ENCODE data around the gene PIGS.

PIGS gene

DNA sequence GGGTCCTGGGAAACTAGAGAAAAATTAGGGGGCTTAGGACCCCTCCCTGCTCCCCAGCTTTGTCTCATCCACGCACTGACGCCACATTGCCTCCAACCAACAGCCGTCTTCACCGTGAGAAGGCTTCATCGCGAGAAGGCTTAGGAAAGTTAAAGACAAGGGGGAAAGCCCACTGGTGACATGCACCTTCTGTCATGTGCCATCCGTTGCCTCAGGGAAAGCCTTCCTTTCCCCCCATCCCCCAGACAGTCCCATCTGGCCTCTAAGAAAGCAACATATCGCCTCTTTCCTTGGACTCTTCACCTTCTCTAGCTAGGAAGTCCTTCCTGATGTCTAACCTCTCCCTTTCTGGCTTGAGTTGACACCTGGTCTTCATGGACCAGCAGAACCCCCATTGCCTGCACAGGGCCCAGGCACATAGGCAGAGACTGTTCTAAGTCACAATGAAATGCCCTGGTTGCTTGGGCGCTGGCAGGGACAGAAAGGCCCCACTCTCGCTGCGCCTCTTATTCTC is 63.1 kb downstream of the PIGS start:
- Histone ChIP-seq H3K4me3 (replicated peaks; ENCODE audit: insufficient read depth, low read length) (no peak overlapping the region), H3K27ac (replicated peaks) (no peak overlapping the region), H3K27me3 (ENCODE audit: insufficient read depth, poor library complexity, severe bottlenecking) (peaks cover 3% of the 10 kb centered on the region)
- DNase-seq (ENCODE audit: low read depth in 1 of 2, low spot score in 1 of 2) = no peak
- no peak for TF ChIP-seq POLR2AphosphoS5 (IDR thresholded peaks at IDR 0.05; ENCODE audit: low read depth)
- TF ChIP-seq, protein P1, sequence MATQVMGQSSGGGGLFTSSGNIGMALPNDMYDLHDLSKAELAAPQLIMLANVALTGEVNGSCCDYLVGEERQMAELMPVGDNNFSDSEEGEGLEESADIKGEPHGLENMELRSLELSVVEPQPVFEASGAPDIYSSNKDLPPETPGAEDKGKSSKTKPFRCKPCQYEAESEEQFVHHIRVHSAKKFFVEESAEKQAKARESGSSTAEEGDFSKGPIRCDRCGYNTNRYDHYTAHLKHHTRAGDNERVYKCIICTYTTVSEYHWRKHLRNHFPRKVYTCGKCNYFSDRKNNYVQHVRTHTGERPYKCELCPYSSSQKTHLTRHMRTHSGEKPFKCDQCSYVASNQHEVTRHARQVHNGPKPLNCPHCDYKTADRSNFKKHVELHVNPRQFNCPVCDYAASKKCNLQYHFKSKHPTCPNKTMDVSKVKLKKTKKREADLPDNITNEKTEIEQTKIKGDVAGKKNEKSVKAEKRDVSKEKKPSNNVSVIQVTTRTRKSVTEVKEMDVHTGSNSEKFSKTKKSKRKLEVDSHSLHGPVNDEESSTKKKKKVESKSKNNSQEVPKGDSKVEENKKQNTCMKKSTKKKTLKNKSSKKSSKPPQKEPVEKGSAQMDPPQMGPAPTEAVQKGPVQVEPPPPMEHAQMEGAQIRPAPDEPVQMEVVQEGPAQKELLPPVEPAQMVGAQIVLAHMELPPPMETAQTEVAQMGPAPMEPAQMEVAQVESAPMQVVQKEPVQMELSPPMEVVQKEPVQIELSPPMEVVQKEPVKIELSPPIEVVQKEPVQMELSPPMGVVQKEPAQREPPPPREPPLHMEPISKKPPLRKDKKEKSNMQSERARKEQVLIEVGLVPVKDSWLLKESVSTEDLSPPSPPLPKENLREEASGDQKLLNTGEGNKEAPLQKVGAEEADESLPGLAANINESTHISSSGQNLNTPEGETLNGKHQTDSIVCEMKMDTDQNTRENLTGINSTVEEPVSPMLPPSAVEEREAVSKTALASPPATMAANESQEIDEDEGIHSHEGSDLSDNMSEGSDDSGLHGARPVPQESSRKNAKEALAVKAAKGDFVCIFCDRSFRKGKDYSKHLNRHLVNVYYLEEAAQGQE (IDR thresholded peaks at IDR 0.05; ENCODE audit: insufficient replicate concordance, low read depth) = no peak
- no peak for TF ChIP-seq SPI1 (IDR thresholded peaks at IDR 0.05; ENCODE audit: borderline replicate concordance, low read depth)
- TF ChIP-seq, protein P2, sequence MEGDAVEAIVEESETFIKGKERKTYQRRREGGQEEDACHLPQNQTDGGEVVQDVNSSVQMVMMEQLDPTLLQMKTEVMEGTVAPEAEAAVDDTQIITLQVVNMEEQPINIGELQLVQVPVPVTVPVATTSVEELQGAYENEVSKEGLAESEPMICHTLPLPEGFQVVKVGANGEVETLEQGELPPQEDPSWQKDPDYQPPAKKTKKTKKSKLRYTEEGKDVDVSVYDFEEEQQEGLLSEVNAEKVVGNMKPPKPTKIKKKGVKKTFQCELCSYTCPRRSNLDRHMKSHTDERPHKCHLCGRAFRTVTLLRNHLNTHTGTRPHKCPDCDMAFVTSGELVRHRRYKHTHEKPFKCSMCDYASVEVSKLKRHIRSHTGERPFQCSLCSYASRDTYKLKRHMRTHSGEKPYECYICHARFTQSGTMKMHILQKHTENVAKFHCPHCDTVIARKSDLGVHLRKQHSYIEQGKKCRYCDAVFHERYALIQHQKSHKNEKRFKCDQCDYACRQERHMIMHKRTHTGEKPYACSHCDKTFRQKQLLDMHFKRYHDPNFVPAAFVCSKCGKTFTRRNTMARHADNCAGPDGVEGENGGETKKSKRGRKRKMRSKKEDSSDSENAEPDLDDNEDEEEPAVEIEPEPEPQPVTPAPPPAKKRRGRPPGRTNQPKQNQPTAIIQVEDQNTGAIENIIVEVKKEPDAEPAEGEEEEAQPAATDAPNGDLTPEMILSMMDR (IDR thresholded peaks at IDR 0.05; ENCODE audit: insufficient read depth, low read length) = no peak
- no peak for TF ChIP-seq GABPA (IDR thresholded peaks at IDR 0.05; ENCODE audit: low read depth)

DNA sequence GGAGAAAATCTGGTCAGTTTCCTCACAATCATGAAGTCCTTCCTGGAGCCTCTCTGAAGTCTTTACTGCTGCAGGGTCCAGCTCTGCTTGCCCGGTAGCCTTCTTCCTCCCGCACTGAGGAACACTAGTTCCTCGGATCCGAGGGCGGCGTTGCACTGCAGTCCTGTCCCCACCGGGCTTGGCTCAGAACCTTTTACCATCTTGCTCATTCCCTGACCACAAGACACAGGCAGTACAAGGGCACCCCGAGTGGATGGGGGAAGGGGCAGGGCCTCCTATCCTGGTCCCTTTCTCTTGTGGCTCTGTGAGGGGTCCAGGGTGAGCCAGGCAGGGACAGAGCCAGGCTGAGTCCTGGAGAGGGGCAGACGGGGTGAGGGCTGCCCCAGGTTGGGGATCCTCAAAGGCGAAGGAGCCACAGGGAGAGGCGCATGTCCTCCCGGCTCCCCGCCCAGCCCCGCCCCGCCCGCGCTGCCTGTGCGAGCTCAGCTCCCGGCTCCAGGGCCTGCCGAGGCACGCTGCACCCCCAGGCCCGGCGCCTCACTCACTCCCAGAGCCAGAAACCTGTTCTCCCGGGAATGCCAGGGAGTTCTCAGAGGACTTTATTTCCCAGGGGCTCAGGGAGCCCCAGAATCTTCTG is 63.6 kb downstream of the PIGS start:
- Histone ChIP-seq H3K4me3 (replicated peaks; ENCODE audit: insufficient read depth, low read length) (no peak overlapping the region), H3K27me3 (ENCODE audit: insufficient read depth, poor library complexity, severe bottlenecking) (peaks cover 5% of the 10 kb centered on the region), H3K27ac (replicated peaks) (no peak overlapping the region)
- TF ChIP-seq SPI1 (IDR thresholded peaks at IDR 0.05; ENCODE audit: borderline replicate concordance, low read depth) (no peak), POLR2AphosphoS5 (IDR thresholded peaks at IDR 0.05; ENCODE audit: low read depth) (no peak), GABPA (IDR thresholded peaks at IDR 0.05; ENCODE audit: low read depth) (no peak)
- TF ChIP-seq, protein P1 (IDR thresholded peaks at IDR 0.05; ENCODE audit: insufficient replicate concordance, low read depth) = no peak
- TF ChIP-seq, protein P2 (IDR thresholded peaks at IDR 0.05; ENCODE audit: insufficient read depth, low read length) = no peak
- DNase-seq (ENCODE audit: low read depth in 1 of 2, low spot score in 1 of 2) = no peak

DNA sequence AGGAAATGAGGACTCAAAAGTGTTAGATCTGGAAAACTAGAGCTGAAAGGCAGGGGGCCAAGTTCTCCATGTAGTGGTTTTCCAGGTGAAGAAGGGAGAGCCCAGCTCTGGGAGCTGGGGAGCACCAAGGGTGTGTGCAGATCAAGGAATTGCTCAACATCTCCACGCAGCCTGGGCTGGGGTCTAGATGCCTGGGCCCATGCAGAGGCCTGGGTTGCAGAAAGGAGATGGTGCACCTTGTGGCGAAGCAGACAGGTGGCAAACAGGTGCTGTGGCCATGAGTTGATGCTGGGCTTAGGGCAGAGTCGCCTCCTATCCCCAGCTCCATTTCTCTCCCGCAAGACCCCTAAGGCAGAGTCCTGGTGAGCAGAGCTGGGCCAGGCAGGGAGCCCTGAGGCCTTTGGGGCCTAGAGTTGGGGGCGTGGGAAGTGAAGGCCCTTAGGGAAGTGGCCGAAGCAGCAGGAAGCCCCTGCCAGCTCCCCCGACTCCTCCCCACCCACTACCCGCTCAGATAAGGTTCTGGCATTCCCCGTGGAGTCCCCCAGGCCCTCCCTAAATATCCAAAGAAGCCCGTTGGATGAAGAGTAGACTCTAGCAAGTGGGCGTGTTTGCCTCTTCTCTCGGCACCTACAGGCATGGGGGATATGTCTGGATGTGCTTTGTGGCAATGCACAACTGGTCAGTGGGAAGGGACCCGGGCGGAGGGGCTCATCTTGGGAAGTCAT is 64.4 kb downstream of the PIGS start:
- no peak overlapping the region for H3K27ac ChIP-seq (replicated peaks)
- TF ChIP-seq SPI1 (IDR thresholded peaks at IDR 0.05; ENCODE audit: borderline replicate concordance, low read depth) = no peak
- TF ChIP-seq, protein P1 (IDR thresholded peaks at IDR 0.05; ENCODE audit: insufficient replicate concordance, low read depth) = no peak
- TF ChIP-seq POLR2AphosphoS5 (IDR thresholded peaks at IDR 0.05; ENCODE audit: low read depth) = no peak
- TF ChIP-seq GABPA (IDR thresholded peaks at IDR 0.05; ENCODE audit: low read depth) = no peak
- TF ChIP-seq, protein P2 (IDR thresholded peaks at IDR 0.05; ENCODE audit: insufficient read depth, low read length) = no peak
- peaks cover 5% of the 10 kb centered on the region for H3K27me3 ChIP-seq (ENCODE audit: insufficient read depth, poor library complexity, severe bottlenecking)
- no peak for DNase-seq (ENCODE audit: low read depth in 1 of 2, low spot score in 1 of 2)
- no peak overlapping the region for H3K4me3 ChIP-seq (replicated peaks; ENCODE audit: insufficient read depth, low read length)
